ENCODE measurements around the gene SCRN3.
"Not testable (repeated sequence)": the region's sequence is repeated elsewhere in the genome, so short reads cannot be mapped to it uniquely, and the experiment has no call there.

SCRN3 gene, protein sequence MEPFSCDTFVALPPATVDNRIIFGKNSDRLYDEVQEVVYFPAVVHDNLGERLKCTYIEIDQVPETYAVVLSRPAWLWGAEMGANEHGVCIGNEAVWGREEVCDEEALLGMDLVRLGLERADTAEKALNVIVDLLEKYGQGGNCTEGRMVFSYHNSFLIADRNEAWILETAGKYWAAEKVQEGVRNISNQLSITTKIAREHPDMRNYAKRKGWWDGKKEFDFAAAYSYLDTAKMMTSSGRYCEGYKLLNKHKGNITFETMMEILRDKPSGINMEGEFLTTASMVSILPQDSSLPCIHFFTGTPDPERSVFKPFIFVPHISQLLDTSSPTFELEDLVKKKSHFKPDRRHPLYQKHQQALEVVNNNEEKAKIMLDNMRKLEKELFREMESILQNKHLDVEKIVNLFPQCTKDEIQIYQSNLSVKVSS

DNA sequence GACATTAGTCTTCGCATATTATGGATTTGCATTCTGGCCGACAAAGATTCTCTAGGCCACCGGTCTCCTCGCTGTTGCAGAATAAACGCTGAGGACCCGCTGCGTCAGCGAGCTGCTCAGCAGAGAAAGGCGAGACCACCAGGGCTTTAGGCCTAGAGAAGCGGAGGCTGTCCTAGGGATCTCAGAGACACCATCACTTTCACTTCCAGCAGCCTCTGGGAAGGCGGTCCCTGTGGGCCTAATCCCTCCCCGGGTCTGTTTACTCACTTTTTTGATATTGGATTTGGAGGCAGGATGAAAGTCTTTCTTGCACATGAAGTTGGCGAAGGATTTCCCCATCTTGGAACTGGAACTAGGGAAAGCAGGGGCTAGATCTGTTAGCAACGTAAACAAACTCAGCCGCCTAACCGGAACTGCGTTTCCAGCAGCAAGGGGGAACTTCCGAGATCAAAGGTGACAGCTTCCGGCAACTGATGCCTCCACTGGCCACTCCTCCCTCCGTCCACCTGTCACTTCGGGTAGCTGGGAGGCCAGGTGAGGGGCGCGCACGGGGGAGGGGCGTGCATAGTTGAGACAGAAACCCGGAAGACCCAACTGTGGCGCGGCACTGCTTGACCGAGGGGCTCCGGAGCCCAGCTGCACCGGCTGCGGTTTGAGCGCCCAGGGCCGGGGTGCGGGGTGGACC lies at the start of gene SCRN3:
Gene SCRN3, plus strand, starts transcription at position 447 of the 685 bp plus-strand sequence. CDS start 2,554 bp downstream, outside the sequence.
- peak; percentile 67 for DNase-seq

DNA sequence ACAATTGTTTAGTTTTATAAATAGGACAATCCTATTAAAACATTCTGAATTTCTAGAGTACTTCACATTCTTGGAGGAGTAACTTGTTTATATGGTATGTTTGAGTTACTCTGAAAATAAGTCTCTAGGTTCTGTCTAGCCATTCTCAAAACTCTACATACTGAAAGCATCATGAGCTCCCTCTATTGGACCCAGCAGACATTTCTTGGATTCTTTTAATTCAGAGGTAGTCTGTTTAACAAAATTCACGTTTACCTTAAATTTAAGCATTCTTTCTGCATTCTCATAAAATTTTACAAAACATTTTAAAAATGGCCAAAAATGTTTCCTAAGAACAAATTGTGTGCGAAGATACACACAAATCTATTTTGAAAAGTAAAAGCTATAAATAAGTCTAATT lies 45.5 kb upstream of the SCRN3 start:
- DNase-seq: no peak

DNA sequence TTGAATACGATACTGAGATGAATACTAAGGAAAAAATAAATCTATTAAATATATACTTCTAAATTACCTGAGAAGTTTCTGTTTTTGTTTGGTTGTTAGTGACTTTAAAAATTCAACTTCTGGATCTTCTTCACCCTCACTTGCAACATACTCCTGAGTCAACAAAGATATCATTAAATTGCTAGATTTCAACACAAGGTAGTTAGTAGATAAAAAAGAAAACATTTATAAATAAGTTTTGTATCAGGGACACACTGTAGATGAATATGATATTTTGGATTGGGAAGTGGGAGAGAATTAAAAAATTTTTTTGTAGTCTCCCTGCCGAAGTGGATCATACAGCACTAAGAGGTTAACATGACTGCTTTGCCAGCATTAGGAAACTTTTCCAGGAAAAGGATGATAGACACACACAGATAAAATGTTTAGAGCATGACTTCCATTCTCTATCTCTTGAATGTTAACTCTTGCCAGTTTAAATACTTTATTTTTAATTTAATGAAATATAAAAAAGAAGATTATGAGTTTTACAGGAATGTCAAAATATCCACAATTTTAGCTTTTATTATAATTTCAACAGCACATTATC lies 44.8 kb upstream of the SCRN3 start:
- no peak for DNase-seq

- no peak for DNase-seq
These were observed 42.5 kb upstream of the SCRN3 start for GRCh38 chr2:174353004-174353403.

DNA sequence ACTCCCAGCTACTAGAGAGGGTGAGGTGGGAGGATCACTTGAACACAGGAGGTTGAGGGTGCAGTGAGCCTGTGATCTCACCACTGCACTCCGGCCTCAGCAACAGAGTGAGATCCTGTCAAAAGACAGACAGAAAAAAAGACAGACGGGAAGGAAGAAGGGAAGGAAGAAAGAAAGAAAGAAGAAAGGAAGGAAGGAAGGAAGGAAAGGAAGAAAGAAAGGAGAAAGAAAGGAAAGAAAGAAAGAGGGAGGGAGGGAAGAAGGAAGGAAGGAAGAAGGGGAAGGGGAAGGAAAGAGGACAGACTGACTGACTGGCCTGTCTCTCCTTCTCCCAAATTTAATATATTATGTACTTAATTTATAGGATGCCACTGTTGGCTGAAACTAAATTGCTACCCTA lies 39.2 kb upstream of the SCRN3 start:
- no peak for DNase-seq

DNA sequence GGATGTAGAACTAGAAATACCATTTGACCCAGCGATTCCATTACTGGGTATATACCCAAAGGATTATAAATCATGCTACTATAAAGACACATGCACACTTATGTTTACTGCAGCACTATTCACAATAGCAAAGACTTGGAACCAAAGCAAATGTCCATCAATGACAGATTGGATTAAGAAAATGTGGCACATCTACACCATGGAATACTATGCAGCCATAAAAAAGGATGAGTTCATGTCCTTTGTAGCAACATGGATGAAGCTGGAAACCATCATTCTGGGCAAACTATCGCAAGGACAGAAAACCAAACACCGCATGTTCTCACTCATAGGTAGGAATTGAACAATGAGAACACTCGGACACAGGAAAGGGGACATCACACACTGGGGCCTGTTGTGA lies 35.9 kb upstream of the SCRN3 start:
- not testable (repeated sequence) for DNase-seq

GRCh38 chr2:174362949-174363348 lies 32.6 kb upstream of the SCRN3 start:
- DNase-seq: no peak

- not testable (repeated sequence) for DNase-seq
These were observed 31.9 kb upstream of the SCRN3 start for GRCh38 chr2:174363492-174364225.

GRCh38 chr2:174364628-174365027 lies 30.9 kb upstream of the SCRN3 start:
- no peak for DNase-seq

DNA sequence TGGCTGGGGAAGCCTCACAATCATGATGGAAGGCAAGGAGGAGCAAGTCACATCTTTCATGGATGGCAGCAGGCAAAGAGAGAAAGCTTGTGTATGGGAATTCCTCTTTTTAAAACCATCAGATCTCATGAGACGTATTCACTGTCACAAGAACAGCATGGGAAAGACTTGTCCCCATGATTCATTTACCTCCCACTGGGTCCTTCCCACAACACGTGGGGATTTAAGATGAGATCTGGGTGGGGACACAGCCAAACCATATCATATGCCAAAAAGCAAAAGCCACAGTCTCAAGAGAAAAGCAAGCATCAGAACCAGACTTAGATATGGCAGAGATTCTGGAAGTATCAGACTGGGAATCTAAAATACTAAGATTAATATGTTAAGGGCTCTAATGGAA lies 30.0 kb upstream of the SCRN3 start:
- DNase-seq: no peak

- DNase-seq: no peak
These were observed 26.8 kb upstream of the SCRN3 start for GRCh38 chr2:174368691-174369090.

- DNase-seq: no peak
These were observed 18.6 kb upstream of the SCRN3 start for GRCh38 chr2:174376967-174377366.

DNA sequence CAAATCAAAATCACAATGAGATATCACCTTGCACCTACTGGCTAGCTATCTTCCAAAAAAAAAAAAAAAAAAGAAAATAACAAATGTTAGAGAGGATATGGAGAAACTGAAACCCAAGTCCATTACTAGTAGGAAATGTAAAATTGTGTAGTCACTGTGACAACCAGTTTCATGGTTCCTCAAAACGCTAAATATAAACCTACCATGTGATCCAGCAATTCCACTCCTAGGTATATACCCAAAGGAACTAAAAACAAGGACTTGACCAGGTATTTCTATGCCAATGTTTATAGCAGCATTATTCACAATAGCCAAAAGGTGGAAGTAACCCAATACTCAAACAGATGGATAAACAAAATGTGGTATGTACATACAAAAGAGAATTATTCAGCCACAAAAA lies 11.7 kb upstream of the SCRN3 start:
- no peak for DNase-seq

GRCh38 chr2:174385201-174385600 lies 10.3 kb upstream of the SCRN3 start:
- DNase-seq: no peak

DNA sequence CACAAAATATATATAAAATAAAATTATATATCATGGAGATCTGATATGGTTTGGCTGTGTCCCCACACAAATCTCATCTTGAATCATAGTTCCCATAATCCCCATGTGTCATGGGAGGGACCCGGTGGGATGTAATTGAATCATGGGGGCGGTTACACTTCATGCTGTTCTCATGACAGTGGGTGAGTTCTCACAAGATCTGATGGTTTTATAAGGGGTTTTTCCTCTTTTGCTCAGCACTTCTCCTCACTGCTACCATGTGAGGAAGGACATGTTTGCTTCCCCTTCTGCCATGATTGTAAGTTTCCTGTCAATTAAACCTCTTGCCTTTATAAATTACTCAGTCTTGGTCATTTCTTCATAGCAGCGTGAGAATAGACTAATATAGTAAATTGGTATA lies 6.8 kb upstream of the SCRN3 start:
- not testable (repeated sequence) for DNase-seq

DNA sequence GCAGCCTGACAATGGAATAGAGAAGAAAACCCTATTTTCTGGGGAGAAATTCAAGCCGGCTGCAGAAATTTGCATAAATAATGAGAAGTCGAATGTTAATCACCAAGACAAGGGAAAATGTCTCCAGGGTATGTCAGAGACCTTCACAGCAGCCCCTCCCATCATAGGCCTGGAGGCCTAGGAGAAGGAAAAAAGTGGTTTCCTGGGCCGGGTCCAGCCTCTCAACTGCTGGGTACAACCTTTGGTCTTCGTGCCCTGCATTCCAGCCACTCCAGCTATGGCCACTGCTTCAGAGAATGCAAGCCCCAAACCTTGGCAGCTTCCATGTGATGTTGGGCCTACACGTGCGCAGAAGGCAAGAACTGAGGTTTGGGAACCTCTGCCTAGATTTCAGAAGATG lies 6.0 kb upstream of the SCRN3 start:
- DNase-seq: no peak

- not testable (repeated sequence) for DNase-seq
These were observed 5.2 kb upstream of the SCRN3 start for GRCh38 chr2:174390303-174390702.

DNA sequence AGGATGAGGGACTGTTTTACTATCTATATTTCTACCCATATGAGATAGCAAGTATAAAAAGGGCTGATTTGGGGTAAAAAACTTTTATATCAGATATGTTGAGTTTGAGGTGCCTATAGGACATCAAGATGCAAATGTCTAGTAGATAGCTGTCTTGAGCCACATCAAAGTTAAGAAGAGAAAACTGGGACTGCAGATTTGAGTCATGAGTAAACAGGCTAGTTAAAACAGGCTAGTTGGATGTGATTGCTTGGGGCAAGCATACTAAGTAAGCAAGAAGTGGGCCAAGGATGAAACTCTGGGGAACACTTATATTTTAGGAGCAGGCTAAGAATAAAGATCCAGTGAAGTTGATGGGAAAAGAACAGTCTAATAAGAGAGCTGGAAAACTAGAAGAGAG lies 2.8 kb upstream of the SCRN3 start:
- no peak for DNase-seq

- peak; percentile 6 for DNase-seq
These were observed 570 bp downstream of the SCRN3 start for GRCh38 chr2:174395969-174396630.

- no peak for DNase-seq
These were observed 2.2 kb downstream of the SCRN3 start for GRCh38 chr2:174397773-174398172.

DNA sequence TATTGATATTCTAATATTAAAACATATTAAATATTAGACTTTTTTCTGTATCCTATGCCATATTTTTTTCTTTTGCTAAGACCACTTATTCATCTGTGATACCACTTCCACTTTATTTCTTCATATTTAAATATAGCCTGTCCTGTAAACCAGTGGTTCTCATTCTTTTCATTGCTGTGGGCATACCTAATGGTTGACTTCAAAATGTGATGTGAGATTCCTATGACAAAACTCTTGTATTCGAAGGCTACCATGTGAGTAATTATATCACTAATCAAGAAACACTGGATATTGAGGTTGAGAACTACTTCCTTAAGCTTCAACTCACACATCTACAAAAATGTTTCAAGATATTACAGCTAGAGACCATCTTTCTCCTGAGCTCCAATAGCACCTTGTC lies 3.6 kb downstream of the SCRN3 start:
- DNase-seq: no peak

GRCh38 chr2:174400853-174401252 lies 5.3 kb downstream of the SCRN3 start:
- no peak for DNase-seq

- no peak for DNase-seq
These were observed 8.1 kb downstream of the SCRN3 start for GRCh38 chr2:174403628-174404027.
